K562 (cell line): ENCODE measurements around the gene PRCC. TPM values are rescaled to one million over a fixed set of nuclear protein-coding genes. Genes with fewer than 3 reads are reported as not detected.

Experiments
- EGR1 ChIP-seq: fragments of 450-650 bp; conservative IDR thresholded peaks from 2 replicates; pipeline ENCODE4 v1.6.1; 2017; ENCODE audit warnings: mild to moderate bottlenecking
- GABPA ChIP-seq: fragments of 200-800 bp; sonication (Bioruptor generic); conservative IDR thresholded peaks from 2 replicates; pipeline ENCODE4 v1.6.1; 2016; ENCODE audit warnings: low read depth, missing genetic modification characterization, missing compliant biosample characterization
- MAZ ChIP-seq, 2 experiments: fragments of 450-650 bp in 1 of 2; sonication (generic) in 1 of 2; formaldehyde crosslinking; IDR thresholded peaks in 1 of 2; conservative IDR thresholded peaks in 1 of 2; 2 replicates each; pipeline versions ENCODE4 v1.4.0 to v1.5.0; 2020; ENCODE audit warnings: mild to moderate bottlenecking in 1 of 2, missing genetic modification reagents in 1 of 2
- MEF2D ChIP-seq: conservative IDR thresholded peaks from 2 replicates; pipeline ENCODE4 v1.6.1; 2016; ENCODE audit warnings: low read depth, missing genetic modification characterization, missing compliant biosample characterization
- MTA2 ChIP-seq: fragments of 450-650 bp; IDR thresholded peaks from 2 replicates; pipeline ENCODE4 v1.6.1; 2016; ENCODE audit warnings: low read depth
- NFIC ChIP-seq: fragments of 450-650 bp; IDR thresholded peaks from 2 replicates; pipeline ENCODE4 v1.6.1; 2017; ENCODE audit warnings: mild to moderate bottlenecking, inconsistent platforms
- NR3C1 ChIP-seq: sonication (generic); formaldehyde crosslinking; IDR thresholded peaks from 2 replicates; pipeline ENCODE4 v1.8.1; 2022; ENCODE audit warnings: missing genetic modification reagents
- PHF8 ChIP-seq: fragments of 200-600 bp; sonication (generic); IDR thresholded peaks from 2 replicates; pipeline ENCODE4 v1.6.1; 2012; ENCODE audit warnings: mixed run types, mild to moderate bottlenecking, inconsistent platforms, low read length, moderate library complexity, borderline replicate concordance
- POLR2A ChIP-seq: fragments of 450-650 bp; conservative IDR thresholded peaks from 2 replicates; pipeline ENCODE4 v1.6.1; 2016
- SMARCE1 ChIP-seq: fragments of 450-650 bp; IDR thresholded peaks from 2 replicates; pipeline ENCODE4 v1.7.1; 2016; ENCODE audit warnings: mild to moderate bottlenecking
- ZBTB11 ChIP-seq, 3 experiments: fragments of 200-800 bp in 1 of 3; fragments of 250-450 bp in 1 of 3; fragments of 450-650 bp in 1 of 3; sonication (Bioruptor Pico) in 1 of 3; sonication (Bioruptor generic) in 1 of 3; formaldehyde crosslinking in 1 of 3; IDR thresholded peaks; 2 replicates each; pipeline versions ENCODE4 v1.6.1 to v1.8.0; 2016 to 2022; ENCODE audit warnings: mild to moderate bottlenecking in 2 of 3, missing genetic modification characterization in 2 of 3, missing compliant biosample characterization in 1 of 3, moderate library complexity in 1 of 3
- ZBTB7A ChIP-seq: IDR thresholded peaks from 2 replicates; pipeline ENCODE4 v1.6.1; 2011; ENCODE audit warnings: low read depth, mild to moderate bottlenecking, low read length, moderate library complexity, borderline replicate concordance; ENCODE audit not compliant: control insufficient read depth
- ZBTB8A ChIP-seq: fragments of 450-650 bp; IDR thresholded peaks from 2 replicates; pipeline ENCODE4 v1.6.1; 2018; ENCODE audit warnings: mild to moderate bottlenecking, moderate library complexity; ENCODE audit not compliant: partially characterized antibody
- polyA plus RNA-seq, 8 experiments: library from polyadenylated mRNA; depleted of rRNA in 4 of 8; stranded (reverse) in 5 of 8; unstranded in 3 of 8; fragments of >200 nt; fragmentation: Nextera tagmentation in 2 of 8; fragmentation: Illumina TruSeq in 1 of 8; extraction: Ambion mirVana in 2 of 8; extraction: Trizol in 1 of 8; gene quantifications; 2 replicates each; pipeline versions ENCODE4 v1.2.1 to v1.2.3, GENCODE V29; 2011 to 2014; ENCODE audit warnings: inconsistent platforms in 1 of 8, missing spikeins in 1 of 8
- total RNA-seq, 7 experiments: library from RNA; depleted of rRNA in 6 of 7; stranded (reverse); fragments of >200 nt in 6 of 7; fragmentation: Illumina TruSeq in 2 of 7; extraction: Trizol in 2 of 7; gene quantifications; 2 replicates each; pipeline versions ENCODE4 v1.2.1 to v1.2.3, GENCODE V29; 2011 to 2021; ENCODE audit warnings: low replicate concordance in 1 of 7
- TF ChIP-seq, protein P1 (sequence below), 2 experiments: fragments of 450-650 bp in 1 of 2; sonication (generic) in 1 of 2; formaldehyde crosslinking in 1 of 2; IDR thresholded peaks; 2 replicates each; pipeline versions ENCODE4 v1.7.1 to v1.9.0; 2016 to 2022; ENCODE audit warnings: inconsistent platforms in 1 of 2, mild to moderate bottlenecking in 1 of 2, missing genetic modification reagents in 1 of 2

Gene PRCC
- total and polyA plus RNA-seq, 9 of the 15 experiments (the other 6 are each of a cell fraction or from before 2014, with no cell fraction given): 23.9 to 201 (median 41.1) TPM

DNA sequence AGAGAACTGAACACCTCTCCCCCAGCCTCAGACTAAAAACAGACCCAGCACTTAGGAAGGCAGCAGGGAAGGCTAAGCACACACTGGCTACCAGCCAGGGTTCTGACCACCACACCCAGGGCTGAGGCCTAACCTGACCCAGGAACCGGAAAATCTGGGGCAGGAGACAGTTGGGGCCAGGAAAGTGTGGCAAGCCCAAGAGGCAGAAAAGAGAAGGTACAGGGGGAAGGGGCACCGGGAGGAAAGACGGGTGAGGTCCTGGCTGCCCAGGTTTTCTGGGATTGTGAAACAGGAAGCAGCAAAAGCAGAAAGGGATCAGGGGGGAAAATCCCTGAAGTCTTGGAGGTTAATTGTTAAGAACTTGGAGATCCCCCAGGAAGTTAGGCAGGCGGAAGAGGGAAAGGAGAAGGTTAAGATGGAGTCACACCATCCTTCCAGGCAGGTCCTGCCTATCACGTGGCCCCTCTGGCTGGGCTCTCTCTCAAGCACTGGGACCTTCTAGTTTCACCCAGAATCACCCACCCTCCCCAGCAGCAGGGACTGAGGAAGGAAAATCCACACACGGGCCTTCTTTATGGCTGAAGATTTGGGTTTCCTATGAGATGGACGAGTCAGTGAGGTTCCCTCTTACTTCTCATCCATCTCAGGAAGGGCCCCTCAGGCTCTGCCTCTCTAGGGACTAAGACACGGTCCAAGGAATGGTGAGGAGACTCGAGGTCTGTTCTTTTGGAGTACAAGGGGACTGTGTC is 18.5 kb upstream of the PRCC start (continued):
- TF ChIP-seq NFIC (peak; percentile 89), MAZ (CRISPR knock-in tag; conservative IDR thresholded peaks at IDR 0.05 in 1 of 2, IDR thresholded peaks at IDR 0.05 in 1 of 2) (0 out of 4 replicates have a peak, but pooled peaks of 1 of the 2 experiments have one; percentile 23), ZBTB8A (no peak), NR3C1 (no peak), SMARCE1 (0 out of 2 replicates have a peak, but pooled peaks have one; percentile 12), ZBTB11 (CRISPR knock-in tag; IDR thresholded peaks at IDR 0.05) (peak in 1 of 3 experiments; percentile 40; a peak in 1 of 6 replicates), GABPA (tag) (peak; percentile 80), EGR1 (no peak), MTA2 (no peak), PHF8 (0 out of 2 replicates have a peak, but pooled peaks have one; percentile 12), POLR2A (peak; percentile 29; the same call in 1 of the 2 replicates), ZBTB7A (0 out of 2 replicates have a peak, but pooled peaks have one; percentile 8), MEF2D (tag) (0 out of 2 replicates have a peak, but pooled peaks have one; percentile 27)
- TF ChIP-seq, protein P1, sequence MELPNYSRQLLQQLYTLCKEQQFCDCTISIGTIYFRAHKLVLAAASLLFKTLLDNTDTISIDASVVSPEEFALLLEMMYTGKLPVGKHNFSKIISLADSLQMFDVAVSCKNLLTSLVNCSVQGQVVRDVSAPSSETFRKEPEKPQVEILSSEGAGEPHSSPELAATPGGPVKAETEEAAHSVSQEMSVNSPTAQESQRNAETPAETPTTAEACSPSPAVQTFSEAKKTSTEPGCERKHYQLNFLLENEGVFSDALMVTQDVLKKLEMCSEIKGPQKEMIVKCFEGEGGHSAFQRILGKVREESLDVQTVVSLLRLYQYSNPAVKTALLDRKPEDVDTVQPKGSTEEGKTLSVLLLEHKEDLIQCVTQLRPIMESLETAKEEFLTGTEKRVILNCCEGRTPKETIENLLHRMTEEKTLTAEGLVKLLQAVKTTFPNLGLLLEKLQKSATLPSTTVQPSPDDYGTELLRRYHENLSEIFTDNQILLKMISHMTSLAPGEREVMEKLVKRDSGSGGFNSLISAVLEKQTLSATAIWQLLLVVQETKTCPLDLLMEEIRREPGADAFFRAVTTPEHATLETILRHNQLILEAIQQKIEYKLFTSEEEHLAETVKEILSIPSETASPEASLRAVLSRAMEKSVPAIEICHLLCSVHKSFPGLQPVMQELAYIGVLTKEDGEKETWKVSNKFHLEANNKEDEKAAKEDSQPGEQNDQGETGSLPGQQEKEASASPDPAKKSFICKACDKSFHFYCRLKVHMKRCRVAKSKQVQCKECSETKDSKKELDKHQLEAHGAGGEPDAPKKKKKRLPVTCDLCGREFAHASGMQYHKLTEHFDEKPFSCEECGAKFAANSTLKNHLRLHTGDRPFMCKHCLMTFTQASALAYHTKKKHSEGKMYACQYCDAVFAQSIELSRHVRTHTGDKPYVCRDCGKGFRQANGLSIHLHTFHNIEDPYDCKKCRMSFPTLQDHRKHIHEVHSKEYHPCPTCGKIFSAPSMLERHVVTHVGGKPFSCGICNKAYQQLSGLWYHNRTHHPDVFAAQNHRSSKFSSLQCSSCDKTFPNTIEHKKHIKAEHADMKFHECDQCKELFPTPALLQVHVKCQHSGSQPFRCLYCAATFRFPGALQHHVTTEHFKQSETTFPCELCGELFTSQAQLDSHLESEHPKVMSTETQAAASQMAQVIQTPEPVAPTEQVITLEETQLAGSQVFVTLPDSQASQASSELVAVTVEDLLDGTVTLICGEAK (IDR thresholded peaks at IDR 0.05): peak; percentile 72
- TF ChIP-seq, protein P1 (CRISPR knock-in tag; IDR thresholded peaks at IDR 0.05): no peak
